ENCODE measurements around the gene KCNIP3.

Gene KCNIP3

DNA sequence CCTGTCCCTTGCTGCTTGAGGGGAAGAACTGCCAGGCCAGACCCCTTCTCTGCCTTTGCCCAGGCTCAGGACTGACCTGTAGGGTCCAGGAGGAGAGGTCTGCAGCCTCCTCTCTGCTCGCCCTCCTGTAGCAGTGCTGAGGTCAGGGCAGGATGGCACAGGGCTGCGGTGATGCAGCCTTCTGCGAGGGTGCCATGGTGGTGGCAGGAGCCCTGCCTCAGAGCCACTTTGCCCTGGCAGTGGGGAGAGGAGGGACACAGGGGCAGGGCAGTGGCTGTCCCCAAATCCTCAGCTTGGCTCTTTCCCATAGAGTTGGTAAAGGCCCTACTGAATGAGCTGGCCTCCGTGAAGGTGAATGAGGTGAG is 22.0 kb upstream of the KCNIP3 start:
- DNase-seq = no peak

DNA sequence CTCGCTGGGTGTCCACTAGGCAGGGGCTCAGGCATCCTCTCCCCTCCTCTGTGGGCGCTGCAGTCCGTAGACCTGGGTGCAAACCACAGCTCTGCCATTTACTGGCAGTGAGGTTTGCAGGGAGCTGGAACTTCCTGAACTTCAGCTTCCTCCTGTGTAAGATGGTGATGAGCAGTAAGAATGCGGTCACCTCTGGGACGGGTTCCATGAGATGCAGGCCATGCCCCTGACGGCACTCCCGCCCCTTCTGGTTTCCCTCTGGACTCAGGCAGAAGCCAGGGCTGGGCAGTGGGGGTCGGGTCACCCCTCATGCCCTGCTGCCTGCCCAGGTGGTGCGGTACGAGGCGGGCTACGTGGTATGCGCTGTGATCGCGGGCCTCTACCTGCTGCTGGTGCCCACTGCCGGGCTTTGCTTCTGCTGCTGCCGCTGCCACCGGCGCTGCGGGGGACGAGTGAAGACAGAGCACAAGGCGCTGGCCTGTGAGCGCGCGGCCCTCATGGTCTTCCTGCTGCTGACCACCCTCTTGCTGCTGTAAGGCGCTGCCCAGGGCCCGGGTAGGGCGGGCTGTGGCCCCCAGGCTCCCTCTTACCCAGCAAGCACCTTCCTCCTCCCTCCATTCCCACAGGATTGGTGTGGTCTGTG is 21.4 kb upstream of the KCNIP3 start:
- DNase-seq = no peak

DNA sequence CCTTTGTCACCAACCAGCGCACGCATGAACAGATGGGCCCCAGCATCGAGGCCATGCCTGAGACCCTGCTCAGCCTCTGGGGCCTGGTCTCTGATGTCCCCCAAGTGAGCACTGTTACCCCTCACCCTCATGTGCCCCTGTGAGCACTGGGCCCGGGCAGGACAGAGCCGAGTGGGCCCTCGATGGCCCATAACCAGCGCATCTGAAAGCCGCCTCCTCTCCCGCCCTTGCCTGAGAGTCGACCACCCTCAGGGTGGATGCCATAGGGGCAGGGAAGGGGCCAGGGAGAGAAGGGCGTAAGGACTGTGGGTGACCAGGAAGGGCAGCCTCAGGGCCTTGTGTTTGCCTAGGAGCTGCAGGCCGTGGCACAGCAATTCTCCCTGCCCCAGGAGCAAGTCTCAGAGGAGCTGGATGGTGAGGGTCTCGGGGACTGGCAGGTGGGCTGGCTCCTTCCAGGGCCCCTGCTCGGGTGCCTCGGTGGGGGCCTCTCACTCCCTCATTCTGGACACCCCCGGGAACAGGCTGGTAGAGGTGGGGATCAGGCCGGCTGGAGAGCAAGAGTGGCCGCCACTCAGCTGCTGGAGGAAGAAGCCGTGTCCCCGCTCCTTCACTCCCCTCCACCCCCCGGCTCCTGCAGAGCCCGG is 20.8 kb upstream of the KCNIP3 start:
- DNase-seq = no peak

DNA sequence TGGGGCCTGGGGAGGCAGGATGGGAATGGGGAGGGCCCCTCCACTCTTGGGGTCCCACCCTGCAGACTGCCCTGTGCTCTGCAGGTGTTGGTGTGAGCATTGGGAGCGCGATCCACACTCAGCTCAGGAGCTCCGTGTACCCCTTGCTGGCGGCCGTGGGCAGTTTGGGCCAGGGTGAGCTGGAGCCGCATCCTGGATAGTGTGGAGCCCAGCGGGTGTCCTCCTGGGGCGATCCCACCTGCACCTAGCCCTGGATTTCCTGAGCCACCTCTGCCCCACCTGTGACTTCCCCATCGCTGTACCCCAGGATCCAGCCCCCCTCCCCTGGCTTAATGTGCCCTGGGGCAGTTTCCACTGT is 20.3 kb upstream of the KCNIP3 start:
- no peak for DNase-seq

DNA sequence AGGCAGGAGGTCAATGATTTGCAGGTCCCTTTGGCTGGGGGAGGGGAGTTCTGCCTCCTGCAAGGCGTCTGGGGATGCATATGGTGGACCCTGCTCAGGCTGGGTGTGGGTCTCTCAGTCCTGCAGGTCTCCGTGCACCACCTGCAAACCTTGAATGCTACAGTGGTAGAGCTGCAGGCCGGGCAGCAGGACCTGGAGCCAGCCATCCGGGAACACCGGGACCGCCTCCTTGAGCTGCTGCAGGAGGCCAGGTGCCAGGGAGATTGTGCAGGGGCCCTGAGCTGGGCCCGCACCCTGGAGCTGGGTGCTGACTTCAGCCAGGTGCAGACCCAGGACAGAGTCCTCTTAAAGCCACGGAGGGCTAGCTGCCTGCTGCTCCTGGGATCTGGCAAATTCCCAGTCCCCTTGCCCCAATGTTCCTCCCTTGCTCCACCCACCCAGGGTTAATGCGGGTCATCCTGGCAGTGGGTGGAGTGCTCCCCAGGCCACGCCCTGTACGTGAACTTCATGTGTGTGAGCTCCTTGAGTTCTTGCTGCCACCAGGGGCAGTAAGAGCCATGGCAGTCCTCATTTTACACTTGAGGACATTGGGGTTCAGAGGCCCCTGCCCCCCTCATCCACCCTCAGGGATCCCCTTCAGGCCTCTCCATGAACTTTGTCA is 19.8 kb upstream of the KCNIP3 start:
- DNase-seq = no peak

- DNase-seq = no peak
Observed at GRCh38 chr2:95278051-95278471, 19.1 kb upstream of the KCNIP3 start.

GRCh38 chr2:95278637-95279225 is 18.4 kb upstream of the KCNIP3 start:
- DNase-seq = no peak

- DNase-seq = no peak
Observed at GRCh38 chr2:95279435-95280035, 17.6 kb upstream of the KCNIP3 start.

GRCh38 chr2:95281071-95281470 is 16.1 kb upstream of the KCNIP3 start:
- no peak for DNase-seq

DNA sequence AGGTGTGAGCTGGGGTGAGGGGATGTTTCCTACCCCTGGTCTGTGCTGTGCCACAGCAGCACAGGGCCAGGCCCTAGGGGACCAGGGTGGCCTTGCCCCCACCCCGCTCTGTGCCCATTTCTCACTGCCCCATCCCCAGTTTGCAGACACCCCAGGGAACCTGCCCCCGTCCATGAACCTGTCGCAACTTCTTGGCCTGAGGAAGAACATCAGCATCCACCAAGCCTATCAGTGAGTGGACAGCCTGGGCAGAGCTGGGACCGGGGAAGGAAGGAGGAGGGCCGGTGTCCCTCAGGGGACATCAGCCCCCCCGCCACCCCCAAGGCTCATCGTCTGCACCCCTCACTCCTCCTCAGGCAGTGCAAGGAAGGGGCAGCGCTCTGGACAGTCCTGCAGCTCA is 15.4 kb upstream of the KCNIP3 start:
- no peak for DNase-seq

DNA sequence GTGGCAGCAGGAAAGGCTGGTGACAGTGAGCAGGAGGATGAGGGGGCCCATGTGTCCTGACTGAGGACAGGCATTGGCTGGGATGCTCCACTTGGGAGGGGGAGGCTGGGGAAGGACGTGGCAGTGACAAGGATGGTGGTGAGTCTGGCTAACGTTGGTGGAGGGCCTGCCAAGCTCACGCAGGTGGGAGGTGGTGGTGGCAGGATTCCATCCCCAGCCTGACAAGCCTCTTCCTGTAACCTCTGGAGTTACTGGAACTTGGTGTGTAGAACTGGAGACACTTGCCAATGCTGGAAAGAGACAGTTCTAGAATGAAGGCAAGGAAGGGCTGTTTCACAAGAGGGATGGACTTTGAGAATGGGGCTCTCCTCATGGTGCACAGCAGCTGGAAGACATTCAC is 14.7 kb upstream of the KCNIP3 start:
- no peak for DNase-seq

- no peak for DNase-seq
Observed at GRCh38 chr2:95283562-95283961, 13.6 kb upstream of the KCNIP3 start.

GRCh38 chr2:95284886-95285541 is 12.1 kb upstream of the KCNIP3 start:
- no peak for DNase-seq

GRCh38 chr2:95285542-95285932 is 11.6 kb upstream of the KCNIP3 start:
- DNase-seq = no peak

DNA sequence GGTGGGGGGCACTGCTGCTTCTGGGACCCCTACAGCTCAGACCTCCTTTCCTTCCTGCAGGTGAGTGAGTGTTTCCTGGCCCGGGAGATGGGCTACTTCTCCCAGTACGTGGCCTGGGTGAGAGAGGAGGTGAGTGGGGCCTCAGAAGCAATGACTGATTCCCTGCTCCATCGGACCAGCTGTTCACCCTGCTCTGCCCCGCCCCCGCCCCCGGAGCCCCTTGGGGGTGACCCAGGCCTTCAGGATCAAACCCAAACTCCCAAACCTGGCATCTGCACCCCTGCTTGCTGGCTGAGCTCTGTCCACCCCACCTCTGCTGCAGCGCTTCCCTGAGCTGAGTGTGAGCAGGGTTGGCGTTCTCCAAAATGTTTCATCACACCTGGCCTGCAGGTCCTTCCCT is 9.8 kb upstream of the KCNIP3 start:
- DNase-seq = no peak

GRCh38 chr2:95287806-95288205 is 9.3 kb upstream of the KCNIP3 start:
- DNase-seq = no peak

GRCh38 chr2:95289253-95289652 is 7.9 kb upstream of the KCNIP3 start:
- DNase-seq = no peak

- DNase-seq = no peak
Observed at GRCh38 chr2:95291222-95291621, 5.9 kb upstream of the KCNIP3 start.

DNA sequence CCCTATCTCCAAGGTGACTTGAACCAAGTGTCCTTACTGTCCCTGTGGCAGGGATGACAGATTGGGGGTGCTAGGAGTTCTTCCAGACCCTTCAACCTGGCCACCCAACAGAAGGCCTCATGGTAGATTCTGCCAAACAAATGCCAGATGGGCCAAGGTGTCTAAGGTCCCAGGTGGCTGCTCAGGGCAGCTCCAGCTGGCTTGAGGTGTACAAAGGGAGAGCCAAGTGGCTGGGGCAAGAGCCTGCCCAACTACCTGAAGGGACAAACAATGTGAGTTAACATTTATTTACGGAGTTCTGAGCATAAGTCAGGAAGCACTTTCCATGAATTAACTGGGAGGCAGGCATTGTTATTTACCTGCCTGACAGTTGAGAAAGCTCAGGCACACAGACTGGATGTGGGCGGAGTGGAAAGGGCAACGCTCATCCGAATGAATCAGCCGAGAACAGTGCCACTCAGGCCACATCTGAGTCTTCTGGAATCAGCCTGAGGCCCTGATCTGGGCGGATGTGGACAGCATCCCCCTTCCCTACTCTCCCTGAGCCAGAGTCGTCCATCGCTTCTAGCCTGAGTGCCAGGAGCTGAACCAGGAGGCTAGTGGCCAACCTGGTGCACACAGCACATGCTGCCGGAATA is 4.4 kb upstream of the KCNIP3 start:
- no peak for DNase-seq

DNA sequence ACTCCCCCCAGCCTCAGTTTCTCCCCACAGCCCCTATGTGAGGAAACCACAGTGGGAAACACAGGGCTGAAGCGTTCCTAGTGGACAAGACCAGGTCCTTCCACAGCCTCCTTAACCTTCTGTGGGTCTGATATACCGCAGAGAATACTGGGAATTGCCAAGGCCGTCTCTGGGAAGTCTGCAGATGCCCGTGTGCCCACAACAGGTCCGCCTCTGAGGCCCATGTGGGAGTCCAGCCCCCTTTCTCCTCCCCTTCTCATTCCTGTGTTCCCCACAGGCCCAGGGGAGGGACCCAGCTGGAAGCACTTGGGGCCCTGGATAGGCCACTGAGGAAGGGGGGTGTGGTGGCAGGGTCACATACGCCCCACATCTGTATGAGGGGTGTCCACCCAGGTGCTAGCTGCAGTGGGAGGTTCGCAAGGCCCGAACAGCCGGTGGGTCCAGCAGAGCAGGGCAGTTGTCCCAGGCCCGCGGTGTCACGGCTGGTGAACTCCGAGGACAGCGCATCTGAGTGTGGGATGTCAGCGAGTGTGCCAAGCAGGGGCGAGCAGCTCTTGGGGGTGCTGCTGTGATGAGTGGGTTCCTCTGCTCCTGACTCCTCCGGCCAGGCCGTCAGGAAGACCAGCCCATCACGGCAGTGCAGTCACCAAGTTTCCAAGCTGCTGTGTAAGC is 2.4 kb upstream of the KCNIP3 start:
- DNase-seq = no peak

GRCh38 chr2:95295376-95295775 is 1.8 kb upstream of the KCNIP3 start:
- DNase-seq = no peak

GRCh38 chr2:95296011-95296410 is 1.1 kb upstream of the KCNIP3 start:
- DNase-seq = no peak

Measured in stimulated activated CD4-positive, alpha-beta T cell treated with anti-CD3 and anti-CD28 coated beads, Interleukin-4, amount 100 ng/mL, for 4 hours (primary cell).